ENCODE measurements around the gene DBNDD1. TPM values are rescaled to one million over a fixed set of nuclear protein-coding genes. Genes with fewer than 3 reads are reported as not detected.

Gene DBNDD1
- total and polyA plus RNA-seq, 2 donors (not counting 3 experiments of a cell fraction or from before 2014, with no cell fraction given): 28.2 to 45.7 TPM

- FAIRE-seq: no peak
- no TSS peak for BruUV-seq (replicated peaks)
- POLR2A ChIA-PET: no interaction called here
- no peaks in the 10 kb centered on the region for H3K9me1 ChIP-seq (replicated peaks; ENCODE audit: control insufficient read depth, extremely low read depth, insufficient read depth, low read length)
- peaks cover 14% of the 10 kb centered on the region for H3K4me1 ChIP-seq (ENCODE audit: control insufficient read depth, extremely low read depth, insufficient read depth, low read length)
- intact Hi-C loops (cut with micrococcal nuclease) (no loop called here), dilution Hi-C loops (cut with MboI; ENCODE audit: extremely low pct_ligation_motif_present, low sequenced_read_pairs) (no loop called here)
- no peak overlapping the region for H3K4me3 ChIP-seq (replicated peaks in 1 of 3; ENCODE audit: insufficient read depth in 1 of 3, low read depth in 1 of 3, low read length in 3 of 3)
- H4K20me1 ChIP-seq (replicated peaks; ENCODE audit: control insufficient read depth, extremely low read depth, insufficient read depth, low read length): no peaks in the 10 kb centered on the region
- no peak for DNase-seq (ENCODE audit: low read depth, low spot score)
- no peak overlapping the region for H2AFZ ChIP-seq (ENCODE audit: low read depth, low read length)
- CTCF ChIA-PET: no interaction called here
- H3K9me3 ChIP-seq (replicated peaks; ENCODE audit: control insufficient read depth, insufficient read depth, low read length): no peaks in the 10 kb centered on the region
- TF ChIP-seq POLR2AphosphoS5 (IDR thresholded peaks at IDR 0.05; ENCODE audit: insufficient read depth, low read depth, low read length) (no peak), CTCF (IDR thresholded peaks at IDR 0.05; ENCODE audit: extremely low read depth in 1 of 2, insufficient read depth in 1 of 2, low read depth in 1 of 2, low read length in 2 of 2) (no peak), JUN (IDR thresholded peaks at IDR 0.05; ENCODE audit: borderline replicate concordance, insufficient read depth, insufficient read length, low read depth) (no peak), FOS (IDR thresholded peaks at IDR 0.05; ENCODE audit: borderline replicate concordance, insufficient read depth, low read length) (no peak), EZH2 (IDR thresholded peaks at IDR 0.05; ENCODE audit: borderline replicate concordance, low read depth, low read length, severe bottlenecking) (no peak)
- H3K4me2 ChIP-seq (ENCODE audit: insufficient read depth, low read length): no peak overlapping the region
- no peaks in the 10 kb centered on the region for H3K27me3 ChIP-seq (ENCODE audit: control insufficient read depth in 2 of 2, insufficient read depth in 2 of 2, low read length in 2 of 2)
- H3K36me3 ChIP-seq (ENCODE audit: control insufficient read depth in 2 of 2, extremely low read depth in 1 of 2, insufficient read depth in 2 of 2, low read length in 2 of 2): no peaks in the 10 kb centered on the region
- H3K27ac ChIP-seq (ENCODE audit: insufficient read depth, low read depth, low read length): no peak overlapping the region
- no peaks in the 10 kb centered on the region for H3K79me2 ChIP-seq (ENCODE audit: control insufficient read depth, insufficient read depth, low read length)
- H3K9ac ChIP-seq (replicated peaks; ENCODE audit: extremely low read depth, insufficient read depth, low read length): no peak overlapping the region
These were observed 7.8 kb downstream of the DBNDD1 start for GRCh38 chr16:90011508-90011819.
